SK-N-SH (cell line): ENCODE data around the gene MYBPH. TPM values are rescaled to one million over a fixed set of nuclear protein-coding genes. Genes with fewer than 3 reads are reported as not detected.

Experiments
- CTCF ChIA-PET: fragments of 300-600, 350-600 bp; formaldehyde crosslinking; extraction: SDS; loops from one replicate; lab custom pipeline; 2021; lab: Yijun Ruan, JAX
- POLR2A ChIA-PET: fragments of 350-600 bp; sonication (Branson Sonifier 250); formaldehyde crosslinking; extraction: SDS; loops from one replicate; lab custom pipeline; 2020; ENCODE audit warnings: antibody characterized with exemption, inconsistent platforms; lab: Yijun Ruan, JAX
- DNase-seq: peaks from one replicate; pipeline ENCODE4 v3.0.0; 2012
- H2AFZ ChIP-seq: fragments of 200-600 bp; sonication (generic); 2 replicates; pipeline ENCODE4 v1.8.1; 2016; ENCODE audit warnings: antibody characterized with exemption, mild to moderate bottlenecking, low read depth
- H3F3A ChIP-seq: fragments of 200-600 bp; sonication (generic); replicated peaks from 2 replicates; pipeline ENCODE3; 2016; ENCODE audit warnings: antibody characterized with exemption, mild to moderate bottlenecking; ENCODE audit not compliant: insufficient read depth
- H3K27ac ChIP-seq, 2 experiments: fragments of 200-500 bp in 1 of 2; fragments of 200-600 bp in 1 of 2; sonication (Bioruptor generic) in 1 of 2; sonication (generic), shearing (Covaris generic) in 1 of 2; 2 replicates each; pipeline versions ENCODE4 v1.5.1 to v1.6.1; 2014 to 2016; ENCODE audit warnings: low read depth in 2 of 2, inconsistent platforms in 1 of 2, low read length in 1 of 2, mild to moderate bottlenecking in 1 of 2, mixed read lengths in 1 of 2
- H3K27me3 ChIP-seq: fragments of 200-600 bp; sonication (generic), shearing (Covaris generic); 2 replicates; pipeline ENCODE4 v1.6.1; 2016; ENCODE audit warnings: mixed run types; ENCODE audit not compliant: insufficient read depth
- H3K36me3 ChIP-seq, 2 experiments: fragments of 200-500 bp in 1 of 2; fragments of 200-600 bp in 1 of 2; sonication (Bioruptor generic) in 1 of 2; sonication (generic) in 1 of 2; replicated peaks in 1 of 2; 2 replicates each; pipeline versions ENCODE3 to v1.5.1; 2014 to 2016; ENCODE audit warnings: low read length in 1 of 2, mild to moderate bottlenecking in 1 of 2; ENCODE audit not compliant: insufficient read depth in 2 of 2, control insufficient read depth in 1 of 2
- H3K4me1 ChIP-seq, 2 experiments: fragments of 200-500 bp in 1 of 2; fragments of 200-600 bp in 1 of 2; sonication (Bioruptor generic) in 1 of 2; sonication (generic), shearing (Covaris generic) in 1 of 2; 2 replicates each; pipeline versions ENCODE4 v1.5.1 to v1.6.1; 2014 to 2016; ENCODE audit warnings: low read depth in 1 of 2, low read length in 1 of 2, mixed run types in 1 of 2; ENCODE audit not compliant: insufficient read depth in 2 of 2, control insufficient read depth in 1 of 2
- H3K4me2 ChIP-seq: fragments of 200-600 bp; sonication (generic), shearing (Covaris generic); 2 replicates; pipeline ENCODE4 v1.6.1; 2017; ENCODE audit warnings: mixed run types
- H3K4me3 ChIP-seq, 2 experiments: fragments of 200-500 bp in 1 of 2; fragments of 200-600 bp in 1 of 2; sonication (Bioruptor generic) in 1 of 2; sonication (generic), shearing (Covaris generic) in 1 of 2; 2 replicates each; pipeline versions ENCODE4 v1.5.1 to v1.8.1; 2014 to 2016; ENCODE audit warnings: low read depth in 2 of 2, inconsistent platforms in 1 of 2, low read length in 1 of 2, mild to moderate bottlenecking in 1 of 2, mixed read lengths in 1 of 2, moderate library complexity in 1 of 2
- H3K79me2 ChIP-seq: fragments of 200-600 bp; sonication (generic); 2 replicates; pipeline ENCODE4 v1.8.1; 2017; ENCODE audit warnings: mild to moderate bottlenecking; ENCODE audit not compliant: insufficient read depth
- H3K9ac ChIP-seq: fragments of 200-600 bp; sonication (generic); 2 replicates; pipeline ENCODE4 v1.6.1; 2017; ENCODE audit warnings: mixed run types
- H3K9me2 ChIP-seq: fragments of 200-600 bp; sonication (generic); 2 replicates; pipeline ENCODE4 v1.6.1; 2017; ENCODE audit warnings: mixed run types
- H3K9me3 ChIP-seq: fragments of 200-600 bp; sonication (generic); 2 replicates; pipeline ENCODE4 v1.6.1; 2017; ENCODE audit warnings: mixed run types, mild to moderate bottlenecking, moderate library complexity
- H4K20me1 ChIP-seq: fragments of 200-600 bp; sonication (generic); 2 replicates; pipeline ENCODE4 v1.6.1; 2017; ENCODE audit warnings: mild to moderate bottlenecking, mixed run types; ENCODE audit not compliant: insufficient read depth
- CHD2 ChIP-seq: fragments of 150-350 bp; IDR thresholded peaks from 2 replicates; pipeline ENCODE4 v1.6.1; 2018; ENCODE audit warnings: low read length; ENCODE audit not compliant: partially characterized antibody
- EP300 ChIP-seq, 2 experiments: IDR thresholded peaks; 2 replicates each; pipeline versions ENCODE4 v1.4.0 to v1.6.1; 2012; ENCODE audit warnings: borderline replicate concordance in 1 of 2, low read depth in 1 of 2, low read length in 1 of 2
- EZH2phosphoT487 ChIP-seq: fragments of 200-600 bp; sonication (generic); IDR thresholded peaks from 2 replicates; pipeline ENCODE4 v1.6.1; 2017; ENCODE audit warnings: low read depth, mixed run types, mild to moderate bottlenecking, antibody characterized with exemption, moderate library complexity, borderline replicate concordance
- FOSL2 ChIP-seq: IDR thresholded peaks from 2 replicates; pipeline ENCODE4 v1.4.0; 2012; ENCODE audit warnings: low read depth, mild to moderate bottlenecking, moderate library complexity, borderline replicate concordance
- GABPA ChIP-seq: IDR thresholded peaks from 2 replicates; pipeline ENCODE4 v1.4.0; 2012; ENCODE audit warnings: low read depth, mild to moderate bottlenecking
- GATA2 ChIP-seq: sonication (generic); formaldehyde crosslinking; IDR thresholded peaks from 2 replicates; pipeline ENCODE4 v1.5.0; 2020; ENCODE audit warnings: mild to moderate bottlenecking, missing genetic modification reagents
- JUND ChIP-seq: IDR thresholded peaks from 2 replicates; pipeline ENCODE4 v1.4.0; 2012
- MEF2A ChIP-seq: IDR thresholded peaks from 2 replicates; pipeline ENCODE4 v1.4.0; 2012; ENCODE audit warnings: low read depth, borderline replicate concordance
- POLR2AphosphoS5 ChIP-seq: IDR thresholded peaks from 2 replicates; pipeline ENCODE4 v1.6.1; 2012; ENCODE audit warnings: low read depth, low read length
- RFX5 ChIP-seq: IDR thresholded peaks from 2 replicates; pipeline ENCODE4 v1.6.1; 2012; ENCODE audit warnings: mild to moderate bottlenecking, improper control_type of control experiment, low read length
- RXRA ChIP-seq: IDR thresholded peaks from 2 replicates; pipeline ENCODE4 v1.4.0; 2012; ENCODE audit warnings: low read depth, mild to moderate bottlenecking, borderline replicate concordance
- TAF1 ChIP-seq: IDR thresholded peaks from 2 replicates; pipeline ENCODE4 v1.6.1; 2012; ENCODE audit warnings: low read depth, mild to moderate bottlenecking, low read length, moderate library complexity, borderline replicate concordance
- TEAD4 ChIP-seq: IDR thresholded peaks from 2 replicates; pipeline ENCODE4 v1.4.0; 2012; ENCODE audit warnings: mild to moderate bottlenecking, borderline replicate concordance; ENCODE audit not compliant: insufficient read depth
- WGBS: methylation state at CpG from one replicate; pipeline ENCODE4 v1.1.6; 2017; ENCODE audit warnings: low lambda C conversion rate; 5-methylcytosine and 5-hydroxymethylcytosine counted together
- polyA plus RNA-seq, 3 experiments: library from polyadenylated mRNA; depleted of rRNA; stranded (reverse); fragments of >200 nt; gene quantifications; 2 replicates each; pipeline ENCODE4 v1.2.3, GENCODE V29; 2012
- TF ChIP-seq, protein P1 (sequence below): IDR thresholded peaks from 2 replicates; pipeline ENCODE4; 2012
- TF ChIP-seq, protein P2 (sequence below): IDR thresholded peaks from 2 replicates; pipeline ENCODE4 v1.4.0; 2012; ENCODE audit warnings: low read depth
- TF ChIP-seq, protein P3 (sequence below): fragments of 200-600 bp; sonication (generic); IDR thresholded peaks from 2 replicates; pipeline ENCODE4 v1.6.1; 2017; ENCODE audit warnings: antibody characterized with exemption, mild to moderate bottlenecking, moderate library complexity

The MYBPH gene
- polyA plus RNA-seq, 1 of the 3 experiments (the other 2 are of a cell fraction), result 0.12 TPM

DNA sequence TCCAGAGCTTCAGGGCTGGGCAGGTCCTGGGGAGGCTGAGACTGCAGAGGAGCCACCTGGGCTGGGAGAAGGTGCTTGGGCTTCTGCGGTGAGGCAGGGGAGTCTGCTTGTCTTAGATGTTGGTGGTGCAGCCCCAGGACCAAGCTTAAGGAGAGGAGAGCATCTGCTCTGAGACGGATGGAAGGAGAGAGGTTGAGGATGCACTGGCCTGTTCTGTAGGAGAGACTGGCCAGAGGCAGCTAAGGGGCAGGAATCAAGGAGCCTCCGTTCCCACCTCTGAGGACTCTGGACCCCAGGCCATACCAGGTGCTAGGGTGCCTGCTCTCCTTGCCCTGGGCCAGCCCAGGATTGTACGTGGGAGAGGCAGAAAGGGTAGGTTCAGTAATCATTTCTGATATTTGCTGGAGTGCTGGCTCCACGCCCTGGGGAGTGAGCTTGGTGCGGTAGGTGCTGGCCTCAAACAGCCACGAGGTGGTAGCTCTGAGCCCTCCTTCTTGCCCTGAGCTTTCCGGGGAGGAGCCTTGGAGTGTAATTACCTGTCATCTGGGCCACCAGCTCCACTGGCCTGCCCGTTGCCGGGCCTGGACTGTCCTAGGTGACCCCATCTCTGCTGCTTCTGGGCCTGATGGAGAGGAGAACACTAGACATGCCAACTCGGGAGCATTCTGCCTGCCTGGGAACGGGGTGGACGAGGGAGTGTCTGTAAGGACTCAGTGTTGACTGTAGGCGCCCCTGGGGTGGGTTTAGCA is 9.3 kb downstream of the MYBPH start:
- no peak overlapping the region for H3K9ac ChIP-seq
- no peaks in the 10 kb centered on the region for H3K9me3 ChIP-seq
- 77% methylated on average over 12 of the region's 14 CpGs for WGBS
- no peaks in the 10 kb centered on the region for H4K20me1 ChIP-seq
- no peaks in the 10 kb centered on the region for H3K36me3 ChIP-seq
- no peaks in the 10 kb centered on the region for H3F3A ChIP-seq
- TF ChIP-seq, protein P1, sequence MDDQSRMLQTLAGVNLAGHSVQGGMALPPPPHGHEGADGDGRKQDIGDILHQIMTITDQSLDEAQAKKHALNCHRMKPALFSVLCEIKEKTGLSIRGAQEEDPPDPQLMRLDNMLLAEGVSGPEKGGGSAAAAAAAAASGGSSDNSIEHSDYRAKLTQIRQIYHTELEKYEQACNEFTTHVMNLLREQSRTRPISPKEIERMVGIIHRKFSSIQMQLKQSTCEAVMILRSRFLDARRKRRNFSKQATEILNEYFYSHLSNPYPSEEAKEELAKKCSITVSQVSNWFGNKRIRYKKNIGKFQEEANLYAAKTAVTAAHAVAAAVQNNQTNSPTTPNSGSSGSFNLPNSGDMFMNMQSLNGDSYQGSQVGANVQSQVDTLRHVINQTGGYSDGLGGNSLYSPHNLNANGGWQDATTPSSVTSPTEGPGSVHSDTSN, result no peak
- TF ChIP-seq JUND (no peak), FOSL2 (no peak), GABPA (no peak), POLR2AphosphoS5 (no peak), TAF1 (no peak), EP300 (IDR thresholded peaks at IDR 0.05; ENCODE audit: borderline replicate concordance in 1 of 2, low read depth in 1 of 2, low read length in 1 of 2) (no peak), TEAD4 (no peak), RXRA (no peak), RFX5 (no peak), GATA2 (CRISPR knock-in tag) (no peak), CHD2 (no peak), EZH2phosphoT487 (no peak), MEF2A (no peak)
- TF ChIP-seq, protein P2, sequence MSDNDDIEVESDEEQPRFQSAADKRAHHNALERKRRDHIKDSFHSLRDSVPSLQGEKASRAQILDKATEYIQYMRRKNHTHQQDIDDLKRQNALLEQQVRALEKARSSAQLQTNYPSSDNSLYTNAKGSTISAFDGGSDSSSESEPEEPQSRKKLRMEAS, result no peak
- TF ChIP-seq, protein P3, sequence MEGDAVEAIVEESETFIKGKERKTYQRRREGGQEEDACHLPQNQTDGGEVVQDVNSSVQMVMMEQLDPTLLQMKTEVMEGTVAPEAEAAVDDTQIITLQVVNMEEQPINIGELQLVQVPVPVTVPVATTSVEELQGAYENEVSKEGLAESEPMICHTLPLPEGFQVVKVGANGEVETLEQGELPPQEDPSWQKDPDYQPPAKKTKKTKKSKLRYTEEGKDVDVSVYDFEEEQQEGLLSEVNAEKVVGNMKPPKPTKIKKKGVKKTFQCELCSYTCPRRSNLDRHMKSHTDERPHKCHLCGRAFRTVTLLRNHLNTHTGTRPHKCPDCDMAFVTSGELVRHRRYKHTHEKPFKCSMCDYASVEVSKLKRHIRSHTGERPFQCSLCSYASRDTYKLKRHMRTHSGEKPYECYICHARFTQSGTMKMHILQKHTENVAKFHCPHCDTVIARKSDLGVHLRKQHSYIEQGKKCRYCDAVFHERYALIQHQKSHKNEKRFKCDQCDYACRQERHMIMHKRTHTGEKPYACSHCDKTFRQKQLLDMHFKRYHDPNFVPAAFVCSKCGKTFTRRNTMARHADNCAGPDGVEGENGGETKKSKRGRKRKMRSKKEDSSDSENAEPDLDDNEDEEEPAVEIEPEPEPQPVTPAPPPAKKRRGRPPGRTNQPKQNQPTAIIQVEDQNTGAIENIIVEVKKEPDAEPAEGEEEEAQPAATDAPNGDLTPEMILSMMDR, result no peak
- H3K27me3 ChIP-seq, result no peaks in the 10 kb centered on the region
- POLR2A ChIA-PET, result no interaction called here
- DNase-seq, result no peak
- no peaks in the 10 kb centered on the region for H3K79me2 ChIP-seq
- CTCF ChIA-PET, result interaction anchor here (0.7 to 2.0 kb wide), 3 partner anchors 49 to 127 kb away, joined by 3 to 10 read pairs (median 3); no protein-coding TSS in a partner anchor
- H2AFZ ChIP-seq, result no peak overlapping the region
- H3K9me2 ChIP-seq, result no peaks in the 10 kb centered on the region
- H3K4me2 ChIP-seq, result no peak overlapping the region
- no peak overlapping the region for H3K27ac ChIP-seq
- H3K4me3 ChIP-seq, result no peak overlapping the region
- no peaks in the 10 kb centered on the region for H3K4me1 ChIP-seq
